ENCODE measurements around the gene HRAS. TPM values are rescaled to one million over a fixed set of nuclear protein-coding genes. Genes with fewer than 3 reads are reported as not detected.

The HRAS gene
- total RNA-seq, 1 experiment from 2014 or later, result 175 TPM

- TSS peak; percentile 4 for BruUV-seq (replicated peaks)
- no peak for ATAC-seq
Measured at GRCh38 chr11:579830-580601, 44.6 kb upstream of the HRAS start.

DNA sequence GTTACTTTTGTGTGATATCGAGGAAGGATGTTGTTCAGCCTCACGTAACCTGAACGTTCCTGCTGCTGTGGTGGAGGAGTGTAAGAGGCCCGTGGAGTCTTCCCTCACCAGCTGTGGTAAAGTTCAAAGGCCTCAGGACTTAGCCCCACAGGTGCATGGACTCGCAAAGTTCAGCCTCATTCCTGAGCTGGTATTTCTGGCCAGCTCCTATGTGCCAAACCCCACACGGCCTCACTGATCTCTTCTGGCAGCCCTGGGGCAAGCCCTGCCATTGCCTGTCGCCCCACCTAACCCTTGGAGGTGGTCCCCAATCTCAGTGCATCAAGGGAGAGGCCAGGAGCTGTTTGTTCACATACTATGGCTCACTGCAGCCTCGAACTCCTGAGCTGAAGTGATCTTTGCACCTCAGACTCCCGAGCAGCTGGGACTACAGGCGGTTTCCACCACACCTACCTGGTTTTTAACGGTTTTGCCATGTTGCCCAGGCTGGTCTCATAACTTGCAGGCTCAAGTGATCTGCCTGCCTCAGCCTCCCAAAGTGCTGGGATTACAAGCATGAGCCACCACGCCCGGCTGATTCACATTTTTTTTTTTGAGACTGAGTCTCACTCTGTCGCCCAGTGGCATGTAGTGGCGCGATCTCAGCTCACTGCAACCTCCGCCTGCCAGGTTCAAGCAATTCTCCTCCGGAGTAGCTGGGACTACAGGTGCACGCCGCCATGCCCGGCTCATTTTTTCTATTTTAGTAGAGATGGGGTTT lies 43.1 kb upstream of the HRAS start:
- Histone ChIP-seq H3K9me3 (ENCODE audit: control insufficient read depth, insufficient read depth, low read depth, low read length) (no peaks in the 10 kb centered on the region), H3K36me3 (ENCODE audit: control insufficient read depth, insufficient read depth, low read length) (peaks cover 8% of the 10 kb centered on the region; the same call in 1 of the 2 replicates), H3K4me3 (ENCODE audit: low read depth in 2 of 2, low read length in 2 of 2) (peak overlapping the region; percentile 82 to 96), H3K27me3 (ENCODE audit: control insufficient read depth, insufficient read depth, low read length) (no peaks in the 10 kb centered on the region), H3K27ac (ENCODE audit: low read length) (peak overlapping the region; percentile 95), H3K4me1 (ENCODE audit: control insufficient read depth, insufficient read depth, low read length) (peaks cover 35% of the 10 kb centered on the region)
- no TSS peak for BruUV-seq (replicated peaks)
- CTCF ChIA-PET, result no interaction called here
- intact Hi-C loops (cut with micrococcal nuclease; ENCODE audit: unreplicated experiment), result no loop called here
- ATAC-seq (no peak), DNase-seq (ENCODE audit: low read depth, low spot score) (no peak)
- no peak for TF ChIP-seq POLR2AphosphoS5 (IDR thresholded peaks at IDR 0.05; ENCODE audit: low read depth, low read length)
- TF ChIP-seq SIN3A (IDR thresholded peaks at IDR 0.05; ENCODE audit: borderline replicate concordance, insufficient read depth, low read depth, low read length), result no peak
- TF ChIP-seq, protein P1, sequence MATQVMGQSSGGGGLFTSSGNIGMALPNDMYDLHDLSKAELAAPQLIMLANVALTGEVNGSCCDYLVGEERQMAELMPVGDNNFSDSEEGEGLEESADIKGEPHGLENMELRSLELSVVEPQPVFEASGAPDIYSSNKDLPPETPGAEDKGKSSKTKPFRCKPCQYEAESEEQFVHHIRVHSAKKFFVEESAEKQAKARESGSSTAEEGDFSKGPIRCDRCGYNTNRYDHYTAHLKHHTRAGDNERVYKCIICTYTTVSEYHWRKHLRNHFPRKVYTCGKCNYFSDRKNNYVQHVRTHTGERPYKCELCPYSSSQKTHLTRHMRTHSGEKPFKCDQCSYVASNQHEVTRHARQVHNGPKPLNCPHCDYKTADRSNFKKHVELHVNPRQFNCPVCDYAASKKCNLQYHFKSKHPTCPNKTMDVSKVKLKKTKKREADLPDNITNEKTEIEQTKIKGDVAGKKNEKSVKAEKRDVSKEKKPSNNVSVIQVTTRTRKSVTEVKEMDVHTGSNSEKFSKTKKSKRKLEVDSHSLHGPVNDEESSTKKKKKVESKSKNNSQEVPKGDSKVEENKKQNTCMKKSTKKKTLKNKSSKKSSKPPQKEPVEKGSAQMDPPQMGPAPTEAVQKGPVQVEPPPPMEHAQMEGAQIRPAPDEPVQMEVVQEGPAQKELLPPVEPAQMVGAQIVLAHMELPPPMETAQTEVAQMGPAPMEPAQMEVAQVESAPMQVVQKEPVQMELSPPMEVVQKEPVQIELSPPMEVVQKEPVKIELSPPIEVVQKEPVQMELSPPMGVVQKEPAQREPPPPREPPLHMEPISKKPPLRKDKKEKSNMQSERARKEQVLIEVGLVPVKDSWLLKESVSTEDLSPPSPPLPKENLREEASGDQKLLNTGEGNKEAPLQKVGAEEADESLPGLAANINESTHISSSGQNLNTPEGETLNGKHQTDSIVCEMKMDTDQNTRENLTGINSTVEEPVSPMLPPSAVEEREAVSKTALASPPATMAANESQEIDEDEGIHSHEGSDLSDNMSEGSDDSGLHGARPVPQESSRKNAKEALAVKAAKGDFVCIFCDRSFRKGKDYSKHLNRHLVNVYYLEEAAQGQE (IDR thresholded peaks at IDR 0.05; ENCODE audit: insufficient read depth in 1 of 2, low read depth in 2 of 2, low read length in 1 of 2), result no peak
- TF ChIP-seq TCF7L2 (IDR thresholded peaks at IDR 0.05; ENCODE audit: low read depth, low read length), result no peak
- no peak for TF ChIP-seq CTCF (IDR thresholded peaks at IDR 0.05)
- in situ Hi-C loops (cut with HindIII; ENCODE audit: low pct_unique_long_range_greater_than_20kb, low sequenced_read_pairs), result no loop called here
- POLR2A ChIA-PET, result interaction anchor here (0.6 kb wide), 1 partner anchor 10 kb away, joined by 4 read pairs; no protein-coding TSS in a partner anchor

More at GRCh38 chr11:579830-580601, 44.6 kb upstream of the HRAS start:
- DNase-seq (ENCODE audit: low read depth, low spot score), result no peak
- Histone ChIP-seq H3K27ac (ENCODE audit: low read length) (no peak overlapping the region), H3K36me3 (ENCODE audit: control insufficient read depth, insufficient read depth, low read length) (peaks cover 8% of the 10 kb centered on the region; the same call in 1 of the 2 replicates), H3K4me1 (ENCODE audit: control insufficient read depth, insufficient read depth, low read length) (peaks cover 23% of the 10 kb centered on the region), H3K4me3 (ENCODE audit: low read depth in 2 of 2, low read length in 2 of 2) (no peak overlapping the region), H3K27me3 (ENCODE audit: control insufficient read depth, insufficient read depth, low read length) (no peaks in the 10 kb centered on the region), H3K9me3 (ENCODE audit: control insufficient read depth, insufficient read depth, low read depth, low read length) (no peaks in the 10 kb centered on the region)
- ChIA-PET CTCF (no interaction called here), POLR2A (interaction anchor here (0.6 kb wide), 1 partner anchor 11 kb away, joined by 11 read pairs; no protein-coding TSS in a partner anchor)
- intact Hi-C loops (cut with micrococcal nuclease; ENCODE audit: unreplicated experiment) (no loop called here), in situ Hi-C loops (cut with HindIII; ENCODE audit: low pct_unique_long_range_greater_than_20kb, low sequenced_read_pairs) (no loop called here)
- TF ChIP-seq, protein P1 (IDR thresholded peaks at IDR 0.05; ENCODE audit: insufficient read depth in 1 of 2, low read depth in 2 of 2, low read length in 1 of 2), result no peak
- no peak for TF ChIP-seq SIN3A (IDR thresholded peaks at IDR 0.05; ENCODE audit: borderline replicate concordance, insufficient read depth, low read depth, low read length)
- TF ChIP-seq TCF7L2 (IDR thresholded peaks at IDR 0.05; ENCODE audit: low read depth, low read length), result no peak
- no peak for TF ChIP-seq CTCF (IDR thresholded peaks at IDR 0.05)
- no peak for TF ChIP-seq POLR2AphosphoS5 (IDR thresholded peaks at IDR 0.05; ENCODE audit: low read depth, low read length)

All from Panc1 (cell line).